ENCODE measurements around the gene PORCN. TPM values are rescaled to one million over a fixed set of nuclear protein-coding genes. Genes with fewer than 3 reads are reported as not detected.
"Not testable (repeated sequence)": the region's sequence is repeated elsewhere in the genome, so short reads cannot be mapped to it uniquely, and the experiment has no call there.

Gene PORCN
- total RNA-seq, 1 donor from 2014 or later, result 2.3 TPM

GRCh38 chrX:48541140-48541814 lies 32.5 kb downstream of the PORCN start:
- DNase-seq, result no peak

GRCh38 chrX:48548871-48549270 lies 40.1 kb downstream of the PORCN start:
- DNase-seq, result no peak

- not testable (repeated sequence) for DNase-seq
Measured at GRCh38 chrX:48555731-48556325, 47.0 kb downstream of the PORCN start.

- DNase-seq, result no peak
Measured at GRCh38 chrX:48558271-48558670, 49.5 kb downstream of the PORCN start.

- DNase-seq, result no peak
Measured at GRCh38 chrX:48559636-48560035, 50.8 kb downstream of the PORCN start.

GRCh38 chrX:48560056-48560455 lies 51.3 kb downstream of the PORCN start:
- no peak for DNase-seq

GRCh38 chrX:48560681-48561080 lies 51.9 kb downstream of the PORCN start:
- DNase-seq, result no peak

- no peak for DNase-seq
Measured at GRCh38 chrX:48569958-48570357, 61.2 kb downstream of the PORCN start.

Other genes starting within 250 kb of the PORCN start
- gene SSX3, start 152.3 kb upstream of the PORCN start, total RNA-seq, result not detected
- not detected for gene SSX4, start 125.5 kb upstream of the PORCN start, total RNA-seq
- gene SSX4B, start 97.0 kb upstream of the PORCN start, total RNA-seq, result not detected
- gene SLC38A5, start 38.7 kb upstream of the PORCN start, total RNA-seq, result 3.7 TPM
- 22.8 TPM for gene FTSJ1, start 32.8 kb upstream of the PORCN start, total RNA-seq
- 22.8 TPM for gene EBP, start 12.8 kb downstream of the PORCN start, total RNA-seq
- gene TBC1D25, start 30.7 kb downstream of the PORCN start, total RNA-seq, result 8.0 TPM
- gene RBM3, start 65.5 kb downstream of the PORCN start, total RNA-seq, result 141 TPM
- 100 TPM for gene WDR13, start 88.5 kb downstream of the PORCN start, total RNA-seq
- 1.6 TPM for gene WAS, start 174.8 kb downstream of the PORCN start, total RNA-seq
- 2.9 TPM for gene SUV39H1, start 187.7 kb downstream of the PORCN start, total RNA-seq

Measured in tongue (tissue), 2 donors.